DND-41 (cell line): ENCODE measurements around the gene GPC6.

Experiments used
- ATAC-seq: fragments of 200-7000 bp; cut with Tn5 transposase; 3 replicates; pipeline ENCODE4 v1.9.1; 2021; ENCODE audit warnings: low read depth; ENCODE audit not compliant: insufficient read depth
- DNase-seq: peaks from one replicate; pipeline ENCODE4 v3.0.0-alpha.2; 2020
- H2AFZ ChIP-seq: 2 replicates; pipeline ENCODE4 v1.6.0; 2012; ENCODE audit warnings: low read depth, low read length
- H3K27ac ChIP-seq: 2 replicates; pipeline ENCODE4 v1.5.1; 2012; ENCODE audit warnings: low read length, inconsistent platforms
- H3K27me3 ChIP-seq: fragments of 200-600 bp; sonication (generic); 2 replicates; pipeline ENCODE4 v1.6.0; 2012; ENCODE audit warnings: low read length, mild to moderate bottlenecking, inconsistent platforms; ENCODE audit not compliant: insufficient read depth, poor library complexity
- H3K36me3 ChIP-seq: 2 replicates; pipeline ENCODE4 v1.5.1; 2012; ENCODE audit warnings: low read length, inconsistent platforms; ENCODE audit not compliant: insufficient read depth
- H3K4me1 ChIP-seq: 2 replicates; pipeline ENCODE4 v1.5.1; 2012; ENCODE audit warnings: mild to moderate bottlenecking, low read length; ENCODE audit not compliant: insufficient read depth
- H3K4me2 ChIP-seq: 2 replicates; pipeline ENCODE4 v1.6.0; 2012; ENCODE audit warnings: mild to moderate bottlenecking, moderate library complexity, low read length, inconsistent platforms; ENCODE audit not compliant: insufficient read depth
- H3K4me3 ChIP-seq, 2 experiments: fragments of 200-600 bp in 1 of 2; shearing (Covaris generic) in 1 of 2; 2 replicates each; pipeline ENCODE4 v1.5.1; 2012 to 2016; ENCODE audit warnings: inconsistent platforms in 2 of 2, low read length in 2 of 2, mild to moderate bottlenecking in 2 of 2, low read depth in 1 of 2, moderate library complexity in 1 of 2
- H3K79me2 ChIP-seq: 2 replicates; pipeline ENCODE4 v1.6.0; 2012; ENCODE audit warnings: low read length, inconsistent platforms; ENCODE audit not compliant: insufficient read depth
- H3K9ac ChIP-seq: 2 replicates; pipeline ENCODE4 v1.6.0; 2012; ENCODE audit warnings: low read depth, mild to moderate bottlenecking, inconsistent platforms, low read length, moderate library complexity
- H3K9me3 ChIP-seq: 2 replicates; pipeline ENCODE4 v1.5.1; 2012; ENCODE audit warnings: low read length, moderate library complexity, mild to moderate bottlenecking, inconsistent platforms; ENCODE audit not compliant: insufficient read depth, severe bottlenecking
- H4K20me1 ChIP-seq: 2 replicates; pipeline ENCODE4 v1.6.0; 2012; ENCODE audit warnings: low read length; ENCODE audit not compliant: insufficient read depth
- EZH2 ChIP-seq: IDR thresholded peaks from 3 replicates; pipeline ENCODE4 v1.6.1; 2012; ENCODE audit warnings: borderline replicate concordance, low read depth, mild to moderate bottlenecking, moderate library complexity, low read length, inconsistent platforms; ENCODE audit not compliant: severe bottlenecking
- TF ChIP-seq, protein P1 (sequence below): IDR thresholded peaks from 2 replicates; pipeline ENCODE4 v1.5.1; 2012; ENCODE audit warnings: borderline replicate concordance, low read length, moderate library complexity, mild to moderate bottlenecking; ENCODE audit not compliant: poor library complexity, severe bottlenecking; ENCODE audit errors: extremely low read depth

GPC6 gene

DNA sequence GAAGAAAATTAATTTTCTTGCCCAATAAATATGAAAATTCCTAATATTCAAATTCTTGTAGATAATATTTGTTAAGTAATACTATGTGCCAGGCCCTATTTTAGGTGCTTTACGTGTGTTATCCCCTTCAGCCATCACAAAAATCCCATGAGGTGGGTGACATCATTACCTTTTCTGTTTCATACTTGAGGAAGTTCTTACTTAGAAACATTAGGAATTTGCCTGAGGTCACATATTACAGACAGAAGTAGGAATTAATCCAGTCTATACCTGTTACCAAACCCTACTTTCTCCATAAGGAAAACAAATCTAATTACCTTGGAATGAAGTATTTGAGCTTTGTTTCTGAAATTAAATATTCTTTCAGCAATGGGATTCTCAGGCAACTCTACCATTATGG lies 336.1 kb downstream of the GPC6 start:
- TF ChIP-seq, protein P1, sequence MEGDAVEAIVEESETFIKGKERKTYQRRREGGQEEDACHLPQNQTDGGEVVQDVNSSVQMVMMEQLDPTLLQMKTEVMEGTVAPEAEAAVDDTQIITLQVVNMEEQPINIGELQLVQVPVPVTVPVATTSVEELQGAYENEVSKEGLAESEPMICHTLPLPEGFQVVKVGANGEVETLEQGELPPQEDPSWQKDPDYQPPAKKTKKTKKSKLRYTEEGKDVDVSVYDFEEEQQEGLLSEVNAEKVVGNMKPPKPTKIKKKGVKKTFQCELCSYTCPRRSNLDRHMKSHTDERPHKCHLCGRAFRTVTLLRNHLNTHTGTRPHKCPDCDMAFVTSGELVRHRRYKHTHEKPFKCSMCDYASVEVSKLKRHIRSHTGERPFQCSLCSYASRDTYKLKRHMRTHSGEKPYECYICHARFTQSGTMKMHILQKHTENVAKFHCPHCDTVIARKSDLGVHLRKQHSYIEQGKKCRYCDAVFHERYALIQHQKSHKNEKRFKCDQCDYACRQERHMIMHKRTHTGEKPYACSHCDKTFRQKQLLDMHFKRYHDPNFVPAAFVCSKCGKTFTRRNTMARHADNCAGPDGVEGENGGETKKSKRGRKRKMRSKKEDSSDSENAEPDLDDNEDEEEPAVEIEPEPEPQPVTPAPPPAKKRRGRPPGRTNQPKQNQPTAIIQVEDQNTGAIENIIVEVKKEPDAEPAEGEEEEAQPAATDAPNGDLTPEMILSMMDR, result no peak
- TF ChIP-seq EZH2, result no peak
- no peak for ATAC-seq
- H3K4me1 ChIP-seq, result no peaks in the 10 kb centered on the region
- no peak overlapping the region for H3K9ac ChIP-seq
- H3K9me3 ChIP-seq, result no peaks in the 10 kb centered on the region
- no peak overlapping the region for H3K4me3 ChIP-seq
- H3K27me3 ChIP-seq, result no peaks in the 10 kb centered on the region
- H2AFZ ChIP-seq, result no peak overlapping the region
- no peaks in the 10 kb centered on the region for H3K36me3 ChIP-seq
- H4K20me1 ChIP-seq, result no peaks in the 10 kb centered on the region
- H3K4me2 ChIP-seq, result no peak overlapping the region
- H3K79me2 ChIP-seq, result no peaks in the 10 kb centered on the region
- no peak overlapping the region for H3K27ac ChIP-seq
- no peak for DNase-seq

DNA sequence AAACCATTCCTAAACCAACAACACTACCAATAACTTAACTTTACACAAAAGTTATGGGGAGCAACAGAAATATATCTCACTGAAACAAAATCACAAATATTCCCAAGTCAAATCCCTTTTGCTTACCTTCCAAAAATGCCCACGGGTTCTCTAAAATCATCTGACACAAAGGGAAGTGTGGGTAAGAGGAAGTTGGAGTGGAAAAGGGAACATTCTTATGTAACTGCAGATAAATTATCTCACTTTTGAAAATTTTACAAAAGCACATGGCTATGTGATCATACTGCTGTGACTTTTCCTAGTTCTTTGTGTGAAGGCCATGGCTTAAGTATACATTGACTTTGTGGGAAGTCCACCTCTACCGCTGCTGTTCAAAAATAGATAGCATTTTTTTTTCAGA lies 350.5 kb downstream of the GPC6 start:
- Histone ChIP-seq H3K27me3 (no peaks in the 10 kb centered on the region), H3K9me3 (no peaks in the 10 kb centered on the region), H3K79me2 (no peaks in the 10 kb centered on the region), H3K36me3 (no peaks in the 10 kb centered on the region), H2AFZ (no peak overlapping the region), H4K20me1 (no peaks in the 10 kb centered on the region), H3K4me3 (no peak overlapping the region), H3K4me1 (no peaks in the 10 kb centered on the region), H3K4me2 (no peak overlapping the region), H3K9ac (no peak overlapping the region), H3K27ac (no peak overlapping the region)
- ATAC-seq (no peak), DNase-seq (no peak)
- TF ChIP-seq, protein P1, result no peak
- no peak for TF ChIP-seq EZH2

DNA sequence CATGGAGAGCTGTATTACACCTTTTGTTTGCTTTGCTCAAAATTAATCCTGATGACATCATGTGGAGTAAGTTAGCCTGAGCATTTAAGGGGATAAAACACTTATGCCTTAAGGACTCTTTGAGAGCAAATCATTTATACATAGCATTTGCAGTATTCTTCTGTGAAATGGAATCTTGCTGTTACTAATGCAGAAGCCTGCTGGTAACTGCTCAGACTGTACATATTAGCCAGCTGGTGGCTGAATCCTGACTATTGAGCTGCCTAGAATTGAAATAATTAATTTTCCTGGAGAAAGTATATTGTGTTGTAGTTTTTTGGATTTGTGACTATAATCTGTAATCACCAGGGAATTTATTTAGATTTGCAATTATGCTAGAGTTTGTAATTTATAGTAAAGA lies 363.2 kb downstream of the GPC6 start:
- no peak overlapping the region for H3K9ac ChIP-seq
- no peaks in the 10 kb centered on the region for H3K79me2 ChIP-seq
- ATAC-seq, result no peak
- H2AFZ ChIP-seq, result no peak overlapping the region
- DNase-seq, result no peak
- no peaks in the 10 kb centered on the region for H4K20me1 ChIP-seq
- H3K9me3 ChIP-seq, result no peaks in the 10 kb centered on the region
- H3K27ac ChIP-seq, result no peak overlapping the region
- H3K36me3 ChIP-seq, result no peaks in the 10 kb centered on the region
- no peak overlapping the region for H3K4me3 ChIP-seq
- no peak overlapping the region for H3K4me2 ChIP-seq
- no peaks in the 10 kb centered on the region for H3K27me3 ChIP-seq
- H3K4me1 ChIP-seq, result no peaks in the 10 kb centered on the region
- TF ChIP-seq EZH2, result no peak
- TF ChIP-seq, protein P1, result no peak

DNA sequence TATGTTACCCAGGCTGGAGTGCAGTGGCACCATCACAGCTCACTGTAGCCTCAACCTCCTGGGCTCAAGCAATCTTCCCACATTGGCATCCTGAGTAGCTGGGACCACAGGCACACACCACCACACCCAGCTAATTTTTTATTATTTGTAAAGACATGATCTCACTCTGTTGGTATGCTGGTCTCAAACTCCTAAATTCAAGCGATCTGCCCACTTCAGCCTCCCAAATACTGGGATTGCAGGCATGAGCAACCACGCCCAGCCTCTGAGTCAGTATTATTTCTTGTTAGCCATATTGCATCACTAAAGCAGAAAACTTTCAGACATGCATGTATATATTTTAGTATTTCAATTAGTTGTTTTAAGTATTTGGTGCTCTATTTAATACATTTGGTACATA lies 376.4 kb downstream of the GPC6 start:
- Histone ChIP-seq H3K79me2 (no peaks in the 10 kb centered on the region), H3K9ac (no peak overlapping the region), H3K9me3 (no peaks in the 10 kb centered on the region), H3K4me1 (no peaks in the 10 kb centered on the region), H3K27ac (no peak overlapping the region), H2AFZ (no peak overlapping the region), H3K4me2 (no peak overlapping the region), H4K20me1 (no peaks in the 10 kb centered on the region), H3K27me3 (no peaks in the 10 kb centered on the region), H3K4me3 (no peak overlapping the region), H3K36me3 (no peaks in the 10 kb centered on the region)
- TF ChIP-seq, protein P1, result no peak
- TF ChIP-seq EZH2, result no peak
- ATAC-seq (no peak), DNase-seq (no peak)
